ENCODE measurements around the gene PAQR6.

GRCh38 chr1:156284112-156284511 is 36.3 kb upstream of the PAQR6 start, which contains the start of gene TMEM79:
- TF ChIP-seq CTCF (IDR thresholded peaks at IDR 0.05), result no peak
- TF ChIP-seq REST (IDR thresholded peaks at IDR 0.05; ENCODE audit: insufficient read depth in 1 of 2, low read depth in 2 of 2, low read length in 1 of 2), result no peak
- no peak for TF ChIP-seq POLR2AphosphoS5 (IDR thresholded peaks at IDR 0.05; ENCODE audit: low read depth, low read length)
- no peak for TF ChIP-seq TCF7L2 (IDR thresholded peaks at IDR 0.05; ENCODE audit: low read depth, low read length)
- no peak for TF ChIP-seq SIN3A (IDR thresholded peaks at IDR 0.05; ENCODE audit: borderline replicate concordance, insufficient read depth, low read depth, low read length)

Data from Panc1 (cell line).